ENCODE measurements around the gene PDZRN4. TPM values are rescaled to one million over a fixed set of nuclear protein-coding genes. Genes with fewer than 3 reads are reported as not detected.

Gene PDZRN4
- total and polyA plus RNA-seq, 2 experiments from 2014 or later, result 0.90 TPM; not detected in 1

GRCh38 chr12:41474001-41474400, 285.9 kb downstream of the PDZRN4 start (continued):
- TF ChIP-seq NANOG (IDR thresholded peaks at IDR 0.05; ENCODE audit: borderline replicate concordance) (no peak), JUNB (IDR thresholded peaks at IDR 0.05; ENCODE audit: unreplicated experiment) (no peak), ZNF114 (CRISPR knock-in tag; IDR thresholded peaks at IDR 0.05) (no peak), STAT1 (IDR thresholded peaks at IDR 0.05; ENCODE audit: unreplicated experiment) (no peak), ETS1 (IDR thresholded peaks at IDR 0.05) (no peak)

DNA sequence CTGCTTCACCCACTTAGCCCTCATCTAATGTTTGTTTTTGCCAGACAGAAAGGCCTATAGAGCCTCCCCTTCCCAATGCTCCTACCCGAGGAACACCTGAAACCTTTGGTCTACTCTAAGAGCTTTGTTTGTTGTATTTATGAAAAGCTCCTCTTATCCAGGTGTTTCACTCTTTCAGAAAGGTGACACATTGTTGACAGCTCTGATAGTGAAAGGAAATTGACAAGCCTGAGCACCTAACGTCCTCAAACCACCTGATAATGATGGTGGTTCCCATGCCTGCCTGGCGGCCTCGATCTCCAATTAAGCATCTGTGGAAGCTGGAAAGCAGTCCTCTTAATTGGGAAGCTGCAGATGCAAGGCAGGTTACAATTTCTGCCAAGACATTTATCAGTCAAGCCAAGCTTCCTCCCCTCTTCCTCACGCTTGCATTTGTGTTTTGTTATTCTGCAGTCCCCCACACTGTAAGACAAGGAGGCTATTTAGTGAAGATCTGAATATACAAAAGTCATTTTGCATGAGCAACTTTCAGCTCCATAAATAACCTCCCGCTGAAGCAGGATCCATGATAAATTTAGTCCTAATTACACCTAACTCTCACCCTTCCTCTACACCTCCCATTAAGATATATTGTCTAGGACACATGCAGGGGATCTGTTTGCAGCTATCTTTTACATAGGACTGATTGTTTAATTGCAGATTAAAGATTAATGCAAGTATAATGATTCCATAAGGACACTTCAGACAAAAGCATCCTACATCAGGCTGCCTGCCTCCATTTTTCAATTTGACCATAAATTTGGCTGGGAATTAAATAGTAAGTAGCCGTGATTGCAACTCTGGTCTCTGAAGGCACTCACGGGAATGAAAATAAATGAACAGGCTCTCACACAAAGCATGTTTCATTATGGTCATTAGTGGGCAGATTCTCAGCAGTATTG, 288.6 kb downstream of the PDZRN4 start:
- H3K4me2 ChIP-seq, result peak overlapping the region; percentile 64
- no peak overlapping the region; the same call in 1 of the 2 replicates for H3K27ac ChIP-seq (ENCODE audit: low read depth)
- H4K20me1 ChIP-seq (replicated peaks; ENCODE audit: insufficient read depth), result no peaks in the 10 kb centered on the region
- no peak overlapping the region for H3K4me3 Mint-ChIP-seq
- no peaks in the 10 kb centered on the region for H3K27me3 ChIP-seq (ENCODE audit: insufficient read depth)
- peak overlapping the region; percentile 24 for H2AFZ ChIP-seq
- H3F3A ChIP-seq (replicated peaks; ENCODE audit: low read depth), result no peaks in the 10 kb centered on the region
- no peaks in the 10 kb centered on the region for H3K36me3 ChIP-seq (ENCODE audit: insufficient read depth)
- TF ChIP-seq REST (IDR thresholded peaks at IDR 0.05; ENCODE audit: unreplicated experiment), result no peak
- no peak for TF ChIP-seq NANOG (IDR thresholded peaks at IDR 0.05; ENCODE audit: borderline replicate concordance)
- no peak for TF ChIP-seq ZNF114 (CRISPR knock-in tag; IDR thresholded peaks at IDR 0.05)
- no peak for TF ChIP-seq EZH2 (IDR thresholded peaks at IDR 0.05; ENCODE audit: low read depth, unreplicated experiment)
- TF ChIP-seq STAT1 (IDR thresholded peaks at IDR 0.05; ENCODE audit: unreplicated experiment), result no peak
- ATAC-seq, result peak; percentile 36; the same call in 2 of the 3 replicates
- H3K4me1 Mint-ChIP-seq, result peaks cover 47% of the 10 kb centered on the region
- no peaks in the 10 kb centered on the region for H3K9me2 ChIP-seq (ENCODE audit: insufficient read depth)
- H3K79me2 ChIP-seq (replicated peaks; ENCODE audit: insufficient read depth), result no peaks in the 10 kb centered on the region
- H3K9me3 Mint-ChIP-seq, result no peaks in the 10 kb centered on the region
- peak overlapping the region; percentile 35 for H3K27ac Mint-ChIP-seq
- no peak for DNase-seq (ENCODE audit: low spot score)
- H3K27me3 Mint-ChIP-seq (ENCODE audit: insufficient read depth, low read depth, poor library complexity), result no peaks in the 10 kb centered on the region
- peaks cover 21% of the 10 kb centered on the region for H3K4me1 ChIP-seq (ENCODE audit: insufficient read depth)
- no peaks in the 10 kb centered on the region for H3K36me3 Mint-ChIP-seq (ENCODE audit: low read depth)
- peak overlapping the region; percentile 30 for H3K4me3 ChIP-seq

DNA sequence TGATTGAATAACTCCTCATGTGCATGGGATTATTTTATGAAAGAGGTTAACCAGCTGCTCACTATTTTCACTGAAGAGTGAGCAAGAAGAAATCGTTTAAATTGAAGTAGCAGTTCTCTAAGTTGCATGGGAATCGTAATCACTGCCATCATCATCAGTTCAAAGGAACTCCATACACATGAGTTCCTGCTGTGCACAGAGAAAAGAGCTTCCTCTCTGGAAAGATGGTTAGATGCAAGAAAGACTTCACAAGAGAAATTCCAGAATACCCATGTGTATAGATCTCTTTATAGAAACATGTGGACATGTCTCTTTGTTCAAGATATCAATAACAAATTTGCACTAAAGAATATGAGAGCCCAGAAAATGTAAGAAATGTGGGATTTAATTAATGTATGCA, 291.3 kb downstream of the PDZRN4 start:
- Histone ChIP-seq H2AFZ (no peak overlapping the region), H3K36me3 (ENCODE audit: insufficient read depth) (no peaks in the 10 kb centered on the region), H3K4me3 (no peak overlapping the region), H3K9me2 (ENCODE audit: insufficient read depth) (no peaks in the 10 kb centered on the region), H3K4me1 (ENCODE audit: insufficient read depth) (peaks cover 21% of the 10 kb centered on the region), H3K4me2 (no peak overlapping the region), H3K79me2 (replicated peaks; ENCODE audit: insufficient read depth) (no peaks in the 10 kb centered on the region), H3F3A (replicated peaks; ENCODE audit: low read depth) (no peaks in the 10 kb centered on the region), H4K20me1 (replicated peaks; ENCODE audit: insufficient read depth) (no peaks in the 10 kb centered on the region), H3K27me3 (ENCODE audit: insufficient read depth) (no peaks in the 10 kb centered on the region), H3K27ac (ENCODE audit: low read depth) (no peak overlapping the region)
- H3K4me1 Mint-ChIP-seq, result peaks cover 32% of the 10 kb centered on the region
- TF ChIP-seq NANOG (IDR thresholded peaks at IDR 0.05; ENCODE audit: borderline replicate concordance) (0 out of 2 replicates have a peak, but pooled peaks have one; percentile 21), EZH2 (IDR thresholded peaks at IDR 0.05; ENCODE audit: low read depth, unreplicated experiment) (no peak)
- H3K9me3 Mint-ChIP-seq, result no peaks in the 10 kb centered on the region
- no peak for DNase-seq (ENCODE audit: low spot score)
- no peaks in the 10 kb centered on the region for H3K27me3 Mint-ChIP-seq (ENCODE audit: insufficient read depth, low read depth, poor library complexity)
- no peak overlapping the region for H3K27ac Mint-ChIP-seq
- no peaks in the 10 kb centered on the region for H3K36me3 Mint-ChIP-seq (ENCODE audit: low read depth)
- no peak overlapping the region for H3K4me3 Mint-ChIP-seq
- no peak for ATAC-seq
